Upper lobe of left lung (tissue), 6 donors: ENCODE results near the gene WDR45B. TPM values are rescaled to one million over a fixed set of nuclear protein-coding genes. Genes with fewer than 3 reads are reported as not detected.
"Not testable (repeated sequence)": the region's sequence is repeated elsewhere in the genome, so short reads cannot be mapped to it uniquely, and the experiment has no call there.

ENCODE experiments used
- ATAC-seq, 2 donors: fragments of 200-7000 bp; cut with Tn5 transposase; one replicate each; pipeline ENCODE4 v1.9.1; 2022; ENCODE audit warnings: mild to moderate bottlenecking in 2 of 2, moderate library complexity in 2 of 2; ENCODE audit not compliant: low FRiP score in 2 of 2
- DNase-seq, 2 donors: peaks; one replicate each; pipeline ENCODE4 v3.0.0-alpha.2; 2019 to 2020
- H3K27ac ChIP-seq, 4 donors: fragments of 200-600 bp; sonication (generic); one replicate each; pipeline ENCODE4 v1.5.1; 2016 to 2019
- H3K27me3 ChIP-seq, 4 donors: fragments of 200-600 bp; sonication (generic); one replicate each; pipeline ENCODE4 v1.5.1; 2017 to 2019
- H3K36me3 ChIP-seq, 4 donors: fragments of 200-600 bp; sonication (generic); one replicate each; pipeline ENCODE4 v1.5.1; 2016 to 2019
- H3K4me1 ChIP-seq, 4 donors: fragments of 200-600 bp; sonication (generic); one replicate each; pipeline ENCODE4 v1.5.1; 2018 to 2019
- H3K4me3 ChIP-seq, 4 donors: fragments of 200-600 bp; sonication (generic); one replicate each; pipeline ENCODE4 v1.5.1; 2017 to 2019; ENCODE audit warnings: mild to moderate bottlenecking in 2 of 4, moderate library complexity in 1 of 4
- H3K9me3 ChIP-seq, 4 donors: fragments of 200-600 bp; sonication (generic); one replicate each; pipeline ENCODE4 v1.5.1; 2018 to 2019
- EP300 ChIP-seq, 4 donors: sonication (generic); formaldehyde crosslinking; IDR thresholded peaks; one replicate each; pipeline ENCODE4 v1.5.1; 2017; ENCODE audit warnings: antibody characterized with exemption in 4 of 4, control low read depth in 2 of 4
- POLR2A ChIP-seq, 4 donors: fragments of 450-650 bp; IDR thresholded peaks; one replicate each; pipeline ENCODE4 v1.5.1; 2016 to 2017; ENCODE audit warnings: antibody characterized with exemption in 4 of 4, mild to moderate bottlenecking in 2 of 4
- POLR2AphosphoS5 ChIP-seq, 2 donors: sonication (generic); formaldehyde crosslinking; IDR thresholded peaks; one replicate each; pipeline ENCODE4 v1.5.1; 2017; ENCODE audit warnings: antibody characterized with exemption in 2 of 2
- whole genome bisulfite sequencing, 2 donors: methylation state at CpG; one replicate each; pipeline ENCODE4 v1.1.5; 2017 to 2018; 5-methylcytosine and 5-hydroxymethylcytosine counted together
- total RNA-seq, 6 donors: library from RNA; depleted of rRNA in 4 of 6; stranded (reverse); fragments of >200 nt in 4 of 6; gene quantifications; one replicate each; pipeline versions ENCODE4 v1.1.0 to v1.2.1, GENCODE V29; 2016 to 2021
- TF ChIP-seq, protein P1 (sequence below), 6 experiments: fragments of 450-650 bp in 4 of 6; fragments of 200-600 bp in 2 of 6; sonication (generic) in 2 of 6; IDR thresholded peaks; one replicate each; pipeline ENCODE4 v1.5.1; 2016 to 2019; ENCODE audit warnings: antibody characterized with exemption in 6 of 6
- donor health status: DM: no; HTN: no; CAD: no; lungs with moderate emphysema.
- donor health status: DM: no; HTN: yes; CAD: no; lungs with severe emphysema.

Gene WDR45B
- total RNA-seq, 6 donors from 2014 or later = 54.9 to 90.0 (median 74.3) TPM

DNA sequence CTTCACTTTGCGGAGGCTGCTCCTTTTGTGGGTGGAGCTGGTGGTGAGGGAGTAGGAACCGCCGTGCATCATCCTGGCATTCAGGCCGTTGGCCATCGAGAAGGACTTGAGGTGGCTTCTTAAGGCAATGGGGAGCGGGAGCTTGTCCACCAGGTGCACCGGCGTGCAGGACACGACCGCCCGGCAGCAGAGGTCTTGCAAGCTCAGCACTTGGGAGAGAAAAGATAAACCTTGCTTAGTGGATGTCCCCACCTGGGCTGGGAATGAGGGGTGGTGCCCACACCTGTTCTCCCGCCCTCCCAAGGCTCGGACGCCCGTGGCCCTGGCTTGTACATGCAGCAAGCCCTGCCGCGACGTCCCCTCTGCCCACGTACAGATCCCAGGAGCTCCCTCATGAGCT lies 9.7 kb upstream of the WDR45B start:
- TF ChIP-seq EP300 (IDR thresholded peaks at IDR 0.05) (no peak), POLR2AphosphoS5 (IDR thresholded peaks at IDR 0.05) (no peak), POLR2A (IDR thresholded peaks at IDR 0.05) (no peak)
- TF ChIP-seq, protein P1, sequence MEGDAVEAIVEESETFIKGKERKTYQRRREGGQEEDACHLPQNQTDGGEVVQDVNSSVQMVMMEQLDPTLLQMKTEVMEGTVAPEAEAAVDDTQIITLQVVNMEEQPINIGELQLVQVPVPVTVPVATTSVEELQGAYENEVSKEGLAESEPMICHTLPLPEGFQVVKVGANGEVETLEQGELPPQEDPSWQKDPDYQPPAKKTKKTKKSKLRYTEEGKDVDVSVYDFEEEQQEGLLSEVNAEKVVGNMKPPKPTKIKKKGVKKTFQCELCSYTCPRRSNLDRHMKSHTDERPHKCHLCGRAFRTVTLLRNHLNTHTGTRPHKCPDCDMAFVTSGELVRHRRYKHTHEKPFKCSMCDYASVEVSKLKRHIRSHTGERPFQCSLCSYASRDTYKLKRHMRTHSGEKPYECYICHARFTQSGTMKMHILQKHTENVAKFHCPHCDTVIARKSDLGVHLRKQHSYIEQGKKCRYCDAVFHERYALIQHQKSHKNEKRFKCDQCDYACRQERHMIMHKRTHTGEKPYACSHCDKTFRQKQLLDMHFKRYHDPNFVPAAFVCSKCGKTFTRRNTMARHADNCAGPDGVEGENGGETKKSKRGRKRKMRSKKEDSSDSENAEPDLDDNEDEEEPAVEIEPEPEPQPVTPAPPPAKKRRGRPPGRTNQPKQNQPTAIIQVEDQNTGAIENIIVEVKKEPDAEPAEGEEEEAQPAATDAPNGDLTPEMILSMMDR (IDR thresholded peaks at IDR 0.05) = no peak
- Histone ChIP-seq H3K36me3 (peaks cover 0 to 22% (median 6%) of the 10 kb centered on the region in 4 donors), H3K4me1 (no peaks in the 10 kb centered on the region), H3K4me3 (no peak overlapping the region), H3K9me3 (no peaks in the 10 kb centered on the region), H3K27me3 (no peaks in the 10 kb centered on the region), H3K27ac (no peak overlapping the region)
- ATAC-seq = no peak
- WGBS, 2 donors = 95 to 97% methylated on average over 19 of the region's 19 CpGs
- DNase-seq = peak in 1 of 2 donors; percentile 79

- no peaks in the 10 kb centered on the region for H3K4me1 ChIP-seq
- no peak overlapping the region for H3K27ac ChIP-seq
- 92 to 93% methylated on average over 16 of the region's 16 CpGs for WGBS, 2 donors
- no peak overlapping the region for H3K4me3 ChIP-seq
- TF ChIP-seq POLR2A (IDR thresholded peaks at IDR 0.05) (no peak), EP300 (IDR thresholded peaks at IDR 0.05) (no peak), POLR2AphosphoS5 (IDR thresholded peaks at IDR 0.05) (no peak)
- TF ChIP-seq, protein P1 (IDR thresholded peaks at IDR 0.05) = no peak
- H3K27me3 ChIP-seq = no peaks in the 10 kb centered on the region
- no peaks in the 10 kb centered on the region for H3K9me3 ChIP-seq
- H3K36me3 ChIP-seq = peaks cover 0 to 22% (median 3%) of the 10 kb centered on the region in 4 donors
- no peak for ATAC-seq
- no peak for DNase-seq
These were observed 8.0 kb upstream of the WDR45B start for GRCh38 chr17:82656266-82656665.

- no peak for DNase-seq
- no peak overlapping the region for H3K4me3 ChIP-seq
- peak in 1 of 2 donors; percentile 15 for ATAC-seq
- peaks cover 0 to 22% (median 3%) of the 10 kb centered on the region in 4 donors for H3K36me3 ChIP-seq
- no peaks in the 10 kb centered on the region for H3K9me3 ChIP-seq
- WGBS, 2 donors = 78 to 82% methylated on average over 13 of the region's 13 CpGs
- H3K27me3 ChIP-seq = no peaks in the 10 kb centered on the region
- TF ChIP-seq EP300 (IDR thresholded peaks at IDR 0.05) = no peak
- TF ChIP-seq, protein P1 (IDR thresholded peaks at IDR 0.05) = no peak
- TF ChIP-seq POLR2A (IDR thresholded peaks at IDR 0.05) = peak in 1 of 4 donors; percentile 26
- no peaks in the 10 kb centered on the region for H3K4me1 ChIP-seq
- peak overlapping the region in 2 of 4 donors; percentile 3 to 17 for H3K27ac ChIP-seq
These were observed 7.3 kb upstream of the WDR45B start for GRCh38 chr17:82655523-82655922.

- DNase-seq (no peak), ATAC-seq (peak in 1 of 2 donors; percentile 27)
- 57 to 60% methylated on average over 12 to 15 of the region's 15 CpGs for WGBS, 2 donors
- Histone ChIP-seq H3K4me3 (no peak overlapping the region), H3K9me3 (no peaks in the 10 kb centered on the region), H3K4me1 (no peaks in the 10 kb centered on the region), H3K27ac (peak overlapping the region in 3 of 4 donors; percentile 3 to 22 (median 17)), H3K27me3 (no peaks in the 10 kb centered on the region), H3K36me3 (peaks cover 0 to 22% (median 3%) of the 10 kb centered on the region in 4 donors)
- TF ChIP-seq, protein P1 (IDR thresholded peaks at IDR 0.05) = no peak
- TF ChIP-seq POLR2A (IDR thresholded peaks at IDR 0.05) = no peak
- TF ChIP-seq EP300 (IDR thresholded peaks at IDR 0.05) = no peak
- TF ChIP-seq POLR2AphosphoS5 (IDR thresholded peaks at IDR 0.05) = no peak
These were observed 6.8 kb upstream of the WDR45B start for GRCh38 chr17:82655038-82655479.

GRCh38 chr17:82654611-82655010 lies 6.4 kb upstream of the WDR45B start:
- peak overlapping the region in 3 of 4 donors; percentile 3 to 22 (median 17) for H3K27ac ChIP-seq
- peaks cover 0 to 22% (median 3%) of the 10 kb centered on the region in 4 donors for H3K36me3 ChIP-seq
- not testable (repeated sequence) for ATAC-seq, DNase-seq, H3K4me1 ChIP-seq, H3K27me3 ChIP-seq, H3K4me3 ChIP-seq, H3K9me3 ChIP-seq
- 76 to 92% methylated on average over 6 of the region's 6 CpGs for WGBS, 2 donors
